ENCODE data around the gene ZSWIM3.

The ZSWIM3 gene

GRCh38 chr20:45902199-45902701 is 44.8 kb downstream of the ZSWIM3 start:
- no peak for TF ChIP-seq CTCF (IDR thresholded peaks at IDR 0.05; ENCODE audit: low read depth, low read length)
- DNase-seq (ENCODE audit: extremely low read depth, low read depth), result no peak

- DNase-seq (ENCODE audit: extremely low read depth, low read depth), result no peak
- TF ChIP-seq CTCF (IDR thresholded peaks at IDR 0.05; ENCODE audit: low read depth, low read length), result no peak
These were observed 47.4 kb downstream of the ZSWIM3 start for GRCh38 chr20:45904583-45905504.

- no peak for TF ChIP-seq CTCF (IDR thresholded peaks at IDR 0.05; ENCODE audit: low read depth, low read length)
- DNase-seq (ENCODE audit: extremely low read depth, low read depth), result no peak
These were observed 48.2 kb downstream of the ZSWIM3 start for GRCh38 chr20:45905505-45906079.

GRCh38 chr20:45907219-45907948 is 50.0 kb downstream of the ZSWIM3 start:
- DNase-seq (ENCODE audit: extremely low read depth, low read depth), result no peak
- TF ChIP-seq CTCF (IDR thresholded peaks at IDR 0.05; ENCODE audit: low read depth, low read length), result no peak

- no peak for DNase-seq (ENCODE audit: extremely low read depth, low read depth)
- no peak for TF ChIP-seq CTCF (IDR thresholded peaks at IDR 0.05; ENCODE audit: low read depth, low read length)
These were observed 50.7 kb downstream of the ZSWIM3 start for GRCh38 chr20:45908084-45908483.

- no peak for DNase-seq (ENCODE audit: extremely low read depth, low read depth)
- no peak for TF ChIP-seq CTCF (IDR thresholded peaks at IDR 0.05; ENCODE audit: low read depth, low read length)
These were observed 52.0 kb downstream of the ZSWIM3 start for GRCh38 chr20:45909336-45909808.
